HG03439 (cell line): ENCODE results near the gene CDKN2AIPNL.
A peak's percentile ranks its signal among the peaks of the same experiment; 100 is the strongest.

Source experiments
- ATAC-seq: cut with Tn5 transposase; IDR thresholded peaks from one replicate; pipeline ENCODE4 v1.9.1; 2021; ENCODE audit warnings: mild to moderate bottlenecking, moderate library complexity; ENCODE audit not compliant: unreplicated experiment

Gene CDKN2AIPNL

DNA sequence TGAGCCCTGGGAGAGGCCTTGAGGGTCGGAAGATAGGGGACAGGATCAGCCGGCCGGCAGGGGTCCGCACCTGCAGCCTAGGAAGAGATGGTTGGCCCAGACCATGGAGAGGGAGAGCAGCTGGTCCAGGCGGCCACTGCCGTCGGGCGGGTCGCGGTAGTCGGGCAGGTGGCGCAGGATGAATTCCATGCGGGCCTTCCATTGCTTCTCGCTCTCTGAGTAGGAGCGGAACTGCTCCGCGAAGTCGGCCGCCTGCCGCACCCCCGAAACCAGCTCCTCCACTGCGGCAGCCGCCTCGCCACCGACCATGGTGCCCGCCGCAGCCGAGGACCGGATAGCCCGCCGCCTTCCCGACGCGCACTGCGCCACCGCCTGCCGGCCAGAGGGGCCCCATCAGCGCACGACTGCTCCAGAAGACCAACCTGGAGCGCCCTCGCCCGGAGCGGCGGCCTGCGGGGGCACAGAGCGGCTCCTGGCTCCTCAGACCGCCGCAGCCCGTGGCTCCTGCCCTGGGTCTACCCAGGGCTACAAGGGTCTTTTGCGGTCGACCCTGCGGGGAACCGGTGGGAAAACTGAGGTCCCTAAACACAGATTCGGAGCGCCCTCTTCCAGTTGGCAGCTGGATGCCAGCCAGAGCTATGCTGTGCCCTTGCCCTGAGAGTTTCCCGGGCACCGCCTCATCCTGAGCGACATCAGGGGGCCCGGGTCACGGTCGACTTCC is at the start of gene CDKN2AIPNL:
CDKN2AIPNL (minus strand) TSS at position 336 of the 721 bp plus-strand sequence; CDS start at position 309, 27 bp downstream.
- peak; percentile 97 for ATAC-seq

DNA sequence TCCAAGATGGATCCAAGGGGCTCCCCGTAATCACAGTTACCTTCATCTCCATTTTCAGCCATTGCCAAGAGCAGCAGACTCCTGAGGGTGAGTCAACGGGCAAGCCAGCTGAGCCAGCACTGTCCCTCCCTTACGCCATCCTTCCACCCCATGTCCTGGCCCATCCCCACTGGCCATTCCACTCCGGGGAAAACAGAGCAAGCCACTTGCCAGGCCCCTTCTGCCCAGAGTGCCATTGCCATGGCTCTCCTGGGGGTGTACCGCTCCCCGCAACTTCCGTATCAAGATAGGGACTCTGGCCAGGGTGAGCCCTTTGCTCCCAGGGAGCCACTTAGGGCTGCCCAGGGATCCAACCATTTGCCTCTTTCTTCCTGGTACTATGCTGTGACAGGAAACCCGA is 48.9 kb upstream of the CDKN2AIPNL start:
- no peak for ATAC-seq

DNA sequence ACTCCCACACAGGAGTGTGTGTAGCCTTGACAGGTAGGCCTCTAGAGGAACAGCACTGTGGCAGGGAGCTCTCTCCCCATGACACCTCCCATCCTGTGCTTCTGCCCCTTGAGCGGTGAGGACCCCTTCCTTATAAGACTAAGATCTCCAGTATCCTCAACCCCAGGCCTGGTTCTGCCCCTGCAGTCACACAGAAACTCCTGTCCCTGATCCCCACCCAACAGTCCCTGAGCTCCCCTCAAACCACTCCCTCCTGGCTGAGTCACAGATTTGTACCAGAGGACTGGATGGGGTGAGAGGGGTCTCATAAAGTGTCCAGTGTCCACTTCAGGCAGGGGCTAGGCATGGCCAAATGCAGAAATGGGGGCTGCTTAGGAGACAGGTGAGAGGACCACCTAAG is 47.8 kb upstream of the CDKN2AIPNL start:
- no peak for ATAC-seq

GRCh38 chr5:134459010-134459403 is 47.3 kb upstream of the CDKN2AIPNL start:
- ATAC-seq: no peak

DNA sequence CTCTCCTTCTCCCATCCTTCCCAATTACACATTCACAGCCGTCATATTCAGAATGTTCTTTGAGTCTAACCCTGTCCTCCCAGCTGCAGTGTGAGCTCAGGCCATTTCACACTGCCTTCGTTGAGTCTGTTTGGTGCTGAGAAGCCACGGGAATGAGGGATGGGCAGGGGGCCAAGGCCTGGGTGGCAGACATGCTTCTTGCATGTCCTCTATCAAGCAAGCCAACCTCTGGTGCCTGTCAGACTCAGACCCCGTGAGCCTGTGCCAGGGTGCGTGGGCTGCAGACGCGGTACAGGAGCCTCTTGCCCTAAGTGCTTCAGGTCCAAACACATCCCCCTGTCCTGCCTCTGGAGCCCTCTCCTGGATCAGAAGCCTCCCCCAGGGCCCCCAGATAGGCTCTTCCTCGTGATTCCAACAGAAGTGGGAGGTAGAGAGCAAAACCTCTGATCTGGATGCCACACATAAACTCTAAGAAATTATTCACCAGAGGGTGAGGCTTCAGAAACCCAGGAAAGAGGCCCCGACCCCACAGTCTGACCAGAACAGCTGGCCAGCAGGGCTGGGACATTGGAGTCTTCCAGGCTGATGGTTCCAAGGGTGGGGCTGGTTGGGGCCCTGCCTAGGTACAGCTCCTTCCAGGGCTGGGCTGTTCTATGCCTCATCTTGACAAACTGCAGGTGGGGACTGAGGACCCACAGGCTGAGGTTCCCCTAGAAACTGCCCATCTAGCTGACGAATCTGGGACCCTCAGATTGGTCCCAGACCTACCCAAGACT is 46.7 kb upstream of the CDKN2AIPNL start:
- ATAC-seq: no peak

DNA sequence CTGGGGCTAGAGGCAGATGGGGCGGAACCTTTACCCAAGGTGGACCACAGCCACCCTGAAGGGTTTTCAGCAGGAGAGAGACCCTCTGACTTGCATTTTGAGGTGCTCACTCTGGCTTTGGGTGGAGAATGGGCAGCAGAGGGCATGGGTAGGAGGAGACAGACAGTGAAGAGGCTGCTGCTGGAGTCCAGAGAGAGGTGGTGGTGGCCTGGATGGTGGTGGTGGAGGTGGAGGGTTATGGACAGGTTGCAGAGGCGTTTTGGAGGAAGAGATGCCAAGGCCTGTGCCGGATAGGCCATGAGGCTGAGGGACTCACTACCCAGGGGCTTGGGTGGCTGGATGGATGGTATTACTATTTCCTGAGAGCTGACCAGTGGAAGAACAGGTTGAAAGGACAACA is 46.1 kb upstream of the CDKN2AIPNL start:
- no peak for ATAC-seq

GRCh38 chr5:134456825-134457224 is 45.1 kb upstream of the CDKN2AIPNL start:
- no peak for ATAC-seq

DNA sequence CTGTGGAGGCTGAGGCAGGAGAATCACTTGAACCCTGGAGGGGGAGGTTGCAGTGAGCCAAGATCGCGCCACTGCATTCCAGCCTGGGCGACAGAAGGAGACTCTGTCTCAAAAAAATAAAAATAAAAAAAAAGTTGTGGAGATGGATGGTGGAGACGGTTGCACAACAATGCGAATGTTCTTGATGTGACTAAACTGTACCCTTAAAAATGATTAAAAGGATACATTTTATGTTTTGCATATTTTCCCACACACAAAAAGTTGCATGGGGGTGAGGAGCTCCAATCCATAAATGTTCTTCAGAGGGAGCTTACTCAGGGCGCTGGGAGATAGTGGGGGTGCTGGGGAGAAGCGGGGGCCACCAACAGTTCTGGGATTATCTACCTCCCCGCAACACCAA is 43.8 kb upstream of the CDKN2AIPNL start:
- no peak for ATAC-seq

- no peak for ATAC-seq
Measured at GRCh38 chr5:134453016-134453415, 41.3 kb upstream of the CDKN2AIPNL start.

DNA sequence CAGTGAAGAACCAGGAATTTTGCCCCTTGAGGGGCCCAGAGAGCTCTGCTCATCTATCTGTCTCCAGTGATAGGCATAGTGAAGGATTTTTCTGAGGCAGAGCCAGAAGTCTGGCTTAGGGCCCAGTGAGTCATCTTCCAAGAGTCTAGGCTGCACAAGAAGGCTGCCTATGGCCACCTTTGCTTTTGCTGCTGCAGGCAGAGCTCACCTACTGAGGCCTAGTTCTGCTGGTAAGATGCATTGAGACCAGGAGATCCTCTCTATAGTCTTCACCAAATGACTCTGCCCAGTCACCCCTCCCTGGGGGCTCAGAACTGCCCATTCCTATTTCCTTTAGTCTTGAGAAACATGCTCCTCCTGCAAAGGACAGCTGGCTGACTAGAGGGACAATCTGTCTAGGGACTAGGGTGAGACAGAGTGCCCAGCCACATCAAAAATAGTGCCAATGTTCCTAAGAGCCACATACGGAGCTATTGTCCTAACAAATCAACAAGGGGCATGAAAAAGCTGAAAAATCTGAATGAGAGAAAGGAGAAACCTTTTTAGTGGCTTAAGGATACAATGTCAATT is 40.3 kb upstream of the CDKN2AIPNL start:
- no peak for ATAC-seq

DNA sequence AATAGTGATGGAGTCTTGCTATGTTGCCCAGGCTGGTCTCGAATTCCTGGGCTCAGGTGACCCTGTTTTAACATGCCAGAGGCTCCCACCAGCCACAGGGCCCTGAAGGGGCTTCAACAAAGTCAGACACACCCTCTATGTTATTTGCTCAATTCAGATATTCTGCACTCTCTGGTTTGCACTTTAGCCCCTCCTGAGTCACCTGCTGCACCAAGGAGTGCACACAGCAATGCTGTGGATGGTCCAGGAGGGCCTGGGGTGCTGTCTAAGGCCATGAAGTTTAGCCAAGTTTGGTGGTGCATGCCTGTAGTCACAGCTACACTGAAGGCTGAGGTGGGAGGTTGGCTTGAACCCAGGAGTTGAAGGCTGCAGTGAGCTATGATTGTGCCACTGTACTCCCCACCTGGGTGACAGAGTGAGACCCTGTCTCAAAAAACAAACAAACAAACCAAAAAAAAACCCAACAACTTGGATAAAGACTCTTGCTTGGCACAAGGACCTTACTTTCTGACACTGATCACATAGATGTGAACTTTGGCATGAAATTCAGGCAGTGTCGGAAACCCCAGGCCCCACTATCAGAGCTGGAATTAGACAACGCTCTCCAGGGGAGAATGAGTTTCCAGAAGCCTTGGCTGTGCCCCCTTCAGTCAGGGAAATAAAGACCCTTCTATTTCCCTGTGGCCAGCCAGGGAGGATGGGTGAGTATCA is 39.7 kb upstream of the CDKN2AIPNL start:
- ATAC-seq: no peak

DNA sequence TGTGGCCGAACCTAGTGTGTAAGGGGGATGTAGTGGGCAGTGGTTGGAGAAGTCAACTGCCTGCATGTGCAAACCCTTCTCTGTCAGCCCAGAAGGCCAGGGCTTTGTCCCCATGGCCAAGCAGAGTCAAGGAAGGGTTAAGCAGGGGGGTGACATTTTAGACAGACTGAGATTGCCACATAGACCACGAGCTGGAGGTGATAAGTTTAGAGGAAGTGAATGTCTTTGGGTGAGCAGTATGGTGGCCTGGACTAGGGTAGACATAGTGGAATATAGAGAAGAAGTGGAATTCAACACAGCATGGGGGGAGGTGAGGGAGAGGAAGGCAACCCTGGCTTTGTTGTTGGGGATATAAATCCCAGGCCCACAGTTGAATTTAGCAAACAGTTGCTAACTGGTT is 38.7 kb upstream of the CDKN2AIPNL start:
- no peak for ATAC-seq

DNA sequence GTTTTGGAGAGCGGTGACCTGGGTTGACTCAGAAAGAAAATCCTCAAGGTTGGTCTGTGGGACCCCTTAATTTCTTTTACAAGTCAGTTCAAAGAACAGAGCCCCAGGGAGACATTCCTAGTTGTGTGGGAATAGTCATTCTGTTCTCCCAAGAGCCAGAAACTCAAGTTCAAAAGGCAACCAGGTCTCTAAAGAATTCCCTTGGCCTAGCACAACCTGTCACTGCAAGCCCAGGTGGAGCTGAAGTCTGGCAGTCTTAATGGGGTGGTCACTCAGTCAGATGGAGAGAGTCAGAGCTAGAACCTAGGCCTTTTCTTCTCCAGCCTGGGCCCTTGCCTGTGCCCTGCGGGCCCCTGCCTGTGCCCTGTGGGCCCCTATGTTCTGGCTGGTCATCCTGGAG is 37.5 kb upstream of the CDKN2AIPNL start:
- no peak for ATAC-seq

DNA sequence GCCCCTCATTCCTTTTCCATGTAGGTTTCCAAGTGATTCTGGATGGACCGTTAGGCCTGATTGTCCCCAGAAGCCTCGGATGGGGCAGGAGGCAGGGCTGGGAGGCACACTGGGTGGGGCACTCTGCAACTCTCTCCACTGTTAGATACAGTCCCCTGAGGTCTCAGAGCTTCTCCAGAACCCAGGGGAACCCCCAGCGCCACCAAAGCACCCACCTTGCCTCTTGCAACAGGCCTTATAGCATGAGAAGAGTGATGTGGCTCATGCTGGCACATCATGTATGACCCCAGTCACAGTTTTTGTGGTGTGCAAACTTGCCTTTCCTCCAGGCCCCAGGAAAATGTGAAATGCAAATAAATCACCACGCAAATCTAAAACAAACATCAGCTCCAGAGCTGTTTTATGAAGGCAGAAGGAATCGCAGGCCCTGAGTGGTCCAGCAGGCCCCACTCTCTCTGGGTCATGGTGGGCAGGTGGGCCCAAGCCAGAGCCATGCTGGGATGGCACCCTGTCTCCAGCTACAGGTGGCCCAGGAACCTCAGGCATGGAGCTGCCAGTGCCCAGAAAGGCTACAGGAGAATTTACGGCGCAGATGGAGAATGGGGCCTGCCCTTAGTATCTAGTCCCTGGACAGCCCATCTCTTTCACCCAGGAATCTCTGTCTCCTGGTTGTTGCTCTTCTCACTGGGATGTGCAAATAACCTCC is 36.3 kb upstream of the CDKN2AIPNL start:
- no peak for ATAC-seq

DNA sequence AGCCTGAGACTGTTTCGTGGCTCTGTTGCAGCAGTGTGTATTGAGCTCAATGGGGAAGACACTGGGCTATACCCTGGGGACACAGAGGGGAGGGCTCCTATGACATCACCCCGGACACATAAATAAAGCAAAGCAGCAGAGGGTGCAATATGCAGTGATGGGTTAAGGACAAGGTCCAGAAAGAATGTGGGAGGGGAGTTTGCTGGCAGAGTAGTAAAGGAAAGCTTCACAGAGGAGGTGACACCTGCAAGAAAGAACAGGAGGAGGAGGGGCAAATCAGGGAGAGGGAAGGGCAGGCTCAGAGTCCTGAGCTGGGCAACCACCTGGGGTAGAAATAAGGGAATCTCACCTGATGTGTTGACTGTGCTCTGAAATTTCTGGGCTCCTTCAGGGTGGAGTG is 35.3 kb upstream of the CDKN2AIPNL start:
- no peak for ATAC-seq

GRCh38 chr5:134445856-134446818 is 34.5 kb upstream of the CDKN2AIPNL start:
- no peak for ATAC-seq

GRCh38 chr5:134444941-134445471 is 33.3 kb upstream of the CDKN2AIPNL start:
- no peak for ATAC-seq

GRCh38 chr5:134440201-134440755 is 28.6 kb upstream of the CDKN2AIPNL start:
- ATAC-seq: no peak

DNA sequence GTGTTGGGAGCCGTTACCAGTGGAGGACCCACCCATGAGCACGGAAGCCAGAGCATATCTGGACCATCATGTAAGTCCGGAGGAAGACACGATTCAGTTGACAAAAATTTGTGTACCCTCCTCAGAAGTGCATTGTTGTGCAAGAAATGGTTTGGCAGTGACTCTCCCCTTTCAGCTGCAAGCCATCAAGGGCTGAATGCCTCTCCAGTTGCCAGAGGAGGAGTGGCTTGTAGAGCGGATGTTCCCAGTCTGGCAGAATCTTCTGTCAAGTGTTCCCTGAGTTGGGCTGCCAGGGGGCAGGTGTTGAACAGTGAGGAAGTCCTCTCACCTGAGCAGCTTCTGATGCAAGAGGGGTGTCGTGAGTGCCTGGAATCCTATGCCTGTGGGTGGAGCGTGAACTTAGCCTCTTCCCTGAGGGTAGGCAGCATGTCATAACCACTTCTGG is 27.6 kb upstream of the CDKN2AIPNL start:
- ATAC-seq: no peak
